Measurements from ENCODE around the gene CACNA2D3. TPM values are rescaled to one million over a fixed set of nuclear protein-coding genes. Genes with fewer than 3 reads are reported as not detected.
A peak's percentile ranks its signal among the peaks of the same experiment; 100 is the strongest.

The CACNA2D3 gene
- total RNA-seq, 2 donors from 2014 or later = 0.97 TPM; not detected in 1

- Mint-ChIP-seq H3K27ac (no peak overlapping the region), H3K27me3 (ENCODE audit: insufficient read depth) (no peaks in the 10 kb centered on the region), H3K4me3 (no peak overlapping the region), H3K9me3 (no peaks in the 10 kb centered on the region), H3K36me3 (ENCODE audit: low read depth) (no peaks in the 10 kb centered on the region), H3K4me1 (no peaks in the 10 kb centered on the region)
- Histone ChIP-seq H3K27me3 (ENCODE audit: control insufficient read depth, insufficient read depth, low read length, poor library complexity, severe bottlenecking) (no peaks in the 10 kb centered on the region), H3K9ac (ENCODE audit: extremely low read depth, low read length, poor library complexity, severe bottlenecking) (no peak overlapping the region), H3K9me3 (ENCODE audit: control insufficient read depth, low read length) (no peaks in the 10 kb centered on the region), H3K4me3 (ENCODE audit: low read length) (no peak overlapping the region), H3K36me3 (ENCODE audit: control insufficient read depth, insufficient read depth, low read length) (no peaks in the 10 kb centered on the region), H3K4me1 (ENCODE audit: control insufficient read depth, insufficient read depth, low read length) (no peaks in the 10 kb centered on the region), H3K27ac (ENCODE audit: low read depth, low read length) (no peak overlapping the region)
- no peak for TF ChIP-seq CTCF (conservative IDR thresholded peaks at IDR 0.05)
- DNase-seq = no peak
- 90 to 91% methylated on average over 6 to 7 of the region's 7 CpGs for WGBS, 2 experiments (ENCODE audit: insufficient coverage in 1 of 2, insufficient read length in 1 of 2)
Observed at GRCh38 chr3:55077726-55078125, 955.4 kb downstream of the CACNA2D3 start.

DNA sequence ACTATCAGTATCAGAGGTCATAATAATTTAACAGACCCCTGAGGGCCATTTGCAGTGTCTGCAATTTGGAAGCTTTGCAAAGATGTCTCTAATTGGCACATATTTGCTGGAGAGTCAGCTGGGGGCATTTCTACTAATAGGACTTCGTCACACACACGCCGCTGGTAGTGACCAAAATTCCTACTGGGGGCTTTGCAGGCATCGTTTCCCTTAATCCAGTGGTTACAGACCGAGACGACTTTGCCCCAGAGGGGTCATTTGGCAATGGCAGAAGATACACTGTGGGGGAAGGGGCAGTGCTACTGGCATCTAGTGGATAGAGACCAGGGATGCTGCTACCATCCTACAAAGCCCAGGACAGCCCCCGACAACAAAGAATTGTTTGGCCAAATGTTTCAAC, 956.5 kb downstream of the CACNA2D3 start:
- Histone ChIP-seq H3K27me3 (ENCODE audit: control insufficient read depth, insufficient read depth, low read length, poor library complexity, severe bottlenecking) (no peaks in the 10 kb centered on the region), H3K9ac (ENCODE audit: extremely low read depth, low read length, poor library complexity, severe bottlenecking) (no peak overlapping the region), H3K9me3 (ENCODE audit: control insufficient read depth, low read length) (no peaks in the 10 kb centered on the region), H3K4me3 (ENCODE audit: low read length) (no peak overlapping the region), H3K36me3 (ENCODE audit: control insufficient read depth, insufficient read depth, low read length) (no peaks in the 10 kb centered on the region), H3K4me1 (ENCODE audit: control insufficient read depth, insufficient read depth, low read length) (no peaks in the 10 kb centered on the region), H3K27ac (ENCODE audit: low read depth, low read length) (no peak overlapping the region)
- Mint-ChIP-seq H3K4me1 (no peaks in the 10 kb centered on the region), H3K27ac (no peak overlapping the region), H3K27me3 (ENCODE audit: insufficient read depth) (no peaks in the 10 kb centered on the region), H3K9me3 (no peaks in the 10 kb centered on the region), H3K36me3 (ENCODE audit: low read depth) (no peaks in the 10 kb centered on the region), H3K4me3 (no peak overlapping the region)
- DNase-seq = no peak
- no peak for TF ChIP-seq CTCF (conservative IDR thresholded peaks at IDR 0.05)
- 85 to 88% methylated on average over 3 to 7 of the region's 7 CpGs for WGBS, 2 experiments (ENCODE audit: insufficient coverage in 1 of 2, insufficient read length in 1 of 2)

DNA sequence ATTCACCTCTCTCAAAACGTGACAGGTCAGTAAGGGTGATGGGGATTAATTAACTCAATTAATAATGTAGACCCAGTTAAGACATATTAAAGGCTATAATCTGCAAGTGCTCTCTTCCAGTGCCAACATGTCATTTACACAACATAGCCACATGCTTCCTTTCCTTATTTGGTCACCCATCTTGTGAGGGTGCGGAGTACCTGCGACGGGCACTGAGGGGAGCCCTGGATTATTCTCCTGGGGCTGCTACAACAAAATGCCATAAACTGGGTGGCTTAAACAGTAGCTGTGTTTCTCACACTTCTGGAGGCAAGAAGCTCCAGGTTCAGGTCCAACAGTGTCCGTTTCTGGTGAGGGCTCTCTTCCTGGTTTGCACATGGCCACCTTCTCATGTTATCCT, 962.9 kb downstream of the CACNA2D3 start:
- no peaks in the 10 kb centered on the region for H3K9me3 ChIP-seq (ENCODE audit: control insufficient read depth, low read length)
- H3K27me3 ChIP-seq (ENCODE audit: control insufficient read depth, insufficient read depth, low read length, poor library complexity, severe bottlenecking) = no peaks in the 10 kb centered on the region
- peaks cover 7% of the 10 kb centered on the region for H3K4me1 Mint-ChIP-seq

More for the DNA sequence above, 962.9 kb downstream of the CACNA2D3 start:
- Mint-ChIP-seq H3K9me3 (no peaks in the 10 kb centered on the region), H3K27me3 (ENCODE audit: insufficient read depth) (peaks cover 15% of the 10 kb centered on the region), H3K36me3 (ENCODE audit: low read depth) (no peaks in the 10 kb centered on the region), H3K27ac (no peak overlapping the region), H3K4me3 (no peak overlapping the region)
- Histone ChIP-seq H3K4me3 (ENCODE audit: low read length) (no peak overlapping the region), H3K9ac (ENCODE audit: extremely low read depth, low read length, poor library complexity, severe bottlenecking) (no peak overlapping the region), H3K27ac (ENCODE audit: low read depth, low read length) (no peak overlapping the region), H3K36me3 (ENCODE audit: control insufficient read depth, insufficient read depth, low read length) (no peaks in the 10 kb centered on the region), H3K4me1 (ENCODE audit: control insufficient read depth, insufficient read depth, low read length) (no peaks in the 10 kb centered on the region)
- WGBS, 2 experiments (ENCODE audit: insufficient coverage in 1 of 2, insufficient read length in 1 of 2) = 79 to 81% methylated on average over 3 to 4 of the region's 5 CpGs
- peak; percentile 16 for TF ChIP-seq CTCF (conservative IDR thresholded peaks at IDR 0.05)
- no peak for DNase-seq

All from endodermal cell (in vitro differentiated cells).